NCI-H2171 (cell line): ENCODE results near the gene NRG2.

Experiments
- DNase-seq: peaks from one replicate; lab custom pipeline; 2025; lab: John Stamatoyannopoulos, UW

NRG2 gene

GRCh38 chr5:139968547-139969261, 74.4 kb downstream of the NRG2 start:
- peak; percentile 60 for DNase-seq

- no peak for DNase-seq
Measured at GRCh38 chr5:139967353-139967752, 75.7 kb downstream of the NRG2 start.

DNA sequence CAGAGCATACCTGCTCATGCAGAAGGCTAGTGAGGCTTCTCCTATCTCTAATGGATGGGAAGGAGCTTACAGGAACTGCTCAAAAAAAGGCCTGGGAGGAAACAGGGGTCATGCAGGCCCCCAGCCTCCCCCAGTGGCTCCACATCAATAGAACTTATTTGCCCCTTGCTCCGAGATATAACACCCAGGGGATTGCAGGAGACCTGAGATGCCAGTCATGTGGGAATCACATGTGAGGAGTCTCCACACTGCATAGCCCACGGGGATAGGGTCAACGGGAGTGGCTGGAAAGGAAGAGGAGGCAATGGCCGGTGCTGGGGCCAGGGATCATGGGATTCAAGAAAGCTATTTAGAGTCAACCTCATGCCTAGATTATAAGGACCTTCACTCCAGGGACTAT, 76.2 kb downstream of the NRG2 start:
- no peak for DNase-seq

DNA sequence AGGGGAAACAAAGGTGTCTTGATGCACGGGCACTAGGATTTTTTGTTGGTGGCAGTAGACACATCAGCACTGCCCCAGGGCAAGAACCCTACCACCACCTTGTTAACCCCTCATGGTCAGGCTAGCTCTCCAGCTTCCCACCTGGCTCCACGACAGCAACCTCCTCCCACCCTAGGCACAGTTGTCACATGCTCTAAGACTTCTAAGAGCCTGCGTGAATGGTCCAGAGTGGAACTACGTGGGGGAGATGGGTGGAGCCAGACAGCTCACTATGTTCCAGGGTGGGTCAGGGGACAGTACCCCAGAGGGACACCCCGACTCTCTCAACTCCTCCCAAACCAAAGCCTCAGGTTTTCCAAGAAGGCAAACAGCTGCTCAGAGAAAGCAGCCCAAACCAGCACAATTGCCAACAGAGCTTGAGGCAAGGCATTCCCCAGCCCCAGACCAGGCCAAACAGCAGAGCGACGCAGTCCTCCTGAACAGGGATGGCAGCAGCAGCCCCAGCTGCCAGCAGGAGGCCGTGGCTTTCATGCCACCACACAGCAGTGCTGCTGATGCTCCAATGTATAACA, 78.0 kb downstream of the NRG2 start:
- DNase-seq = no peak

GRCh38 chr5:139964266-139964993, 78.7 kb downstream of the NRG2 start:
- DNase-seq = no peak

DNA sequence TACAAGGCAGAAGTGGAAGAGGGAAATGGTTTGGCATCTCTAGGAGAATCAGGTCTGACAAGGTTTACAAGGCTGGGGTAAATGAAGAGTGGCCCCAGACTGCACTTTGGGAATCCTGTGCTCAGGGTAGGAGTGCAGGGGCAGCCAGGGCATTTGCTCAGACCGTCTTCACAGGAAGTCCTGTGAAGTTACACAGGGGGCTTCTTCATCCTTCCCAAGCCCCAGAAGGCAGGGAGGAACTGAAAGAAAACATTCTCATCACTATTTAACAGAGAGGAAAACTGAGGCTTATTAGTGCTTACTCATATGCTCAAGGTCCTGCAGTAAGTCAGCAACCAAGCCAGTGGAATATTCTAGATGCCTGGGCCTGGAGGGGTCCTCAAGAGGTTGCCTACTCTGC, 80.7 kb downstream of the NRG2 start:
- no peak for DNase-seq

DNA sequence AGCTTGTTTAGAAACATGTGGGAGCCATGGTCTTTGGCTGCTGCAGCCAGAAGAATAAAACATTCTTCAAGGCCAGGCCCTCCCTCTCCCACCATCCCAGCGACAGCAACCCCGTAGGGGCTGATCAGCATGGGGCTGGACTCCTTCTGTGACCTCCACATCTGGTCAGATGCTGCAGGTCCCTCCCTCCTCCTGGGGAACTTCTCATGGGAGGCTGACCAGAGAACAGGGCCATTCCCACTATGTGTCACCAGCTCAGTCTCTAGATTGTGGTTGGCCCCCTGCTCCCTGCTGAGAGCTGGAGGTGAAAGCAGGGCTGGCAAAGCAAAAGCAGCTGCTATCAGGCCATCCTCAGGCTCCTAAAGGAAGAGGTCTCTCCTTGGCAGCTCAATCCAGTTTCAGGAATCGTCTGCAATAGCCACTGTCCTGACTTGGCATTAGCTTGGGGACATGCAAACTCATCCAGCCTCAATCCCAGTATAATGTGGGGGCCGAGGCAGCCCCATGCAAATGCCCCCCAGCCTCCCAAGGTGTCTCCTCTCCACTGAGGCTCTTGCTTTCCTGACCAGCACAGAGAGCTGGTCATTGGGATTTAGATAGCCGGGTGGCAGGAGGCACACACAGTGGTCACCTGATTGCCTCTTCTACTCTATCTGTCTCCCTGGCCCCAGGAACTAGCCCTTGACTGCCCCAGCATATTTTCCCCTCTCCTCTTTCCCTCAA, 81.5 kb downstream of the NRG2 start:
- DNase-seq = no peak

- DNase-seq = no peak
Measured at GRCh38 chr5:139960723-139961383, 82.2 kb downstream of the NRG2 start.

- no peak for DNase-seq
Measured at GRCh38 chr5:139958432-139959148, 84.5 kb downstream of the NRG2 start.

DNA sequence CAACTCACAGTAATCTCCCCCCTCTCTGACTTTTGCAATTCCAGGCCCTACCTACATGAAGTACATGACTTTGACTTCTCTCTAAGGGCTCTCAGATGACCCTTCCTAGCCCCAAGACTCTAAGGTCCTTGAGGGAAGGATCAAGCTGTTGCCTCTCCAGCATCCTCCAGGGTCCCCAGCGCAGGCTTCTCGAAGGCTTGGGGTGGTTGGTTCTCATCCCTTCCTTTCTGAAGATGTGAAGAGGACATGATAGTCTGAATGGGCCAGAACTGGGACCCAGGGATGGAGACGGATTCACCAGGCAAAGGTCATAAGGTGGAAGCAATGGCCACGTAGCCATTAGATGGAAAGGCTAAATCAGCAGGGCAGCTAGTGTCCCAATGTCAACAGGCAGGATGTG, 86.8 kb downstream of the NRG2 start:
- DNase-seq = no peak

GRCh38 chr5:139955616-139956273, 87.4 kb downstream of the NRG2 start:
- peak; percentile 13 for DNase-seq

GRCh38 chr5:139955053-139955605, 88.0 kb downstream of the NRG2 start:
- no peak for DNase-seq

DNA sequence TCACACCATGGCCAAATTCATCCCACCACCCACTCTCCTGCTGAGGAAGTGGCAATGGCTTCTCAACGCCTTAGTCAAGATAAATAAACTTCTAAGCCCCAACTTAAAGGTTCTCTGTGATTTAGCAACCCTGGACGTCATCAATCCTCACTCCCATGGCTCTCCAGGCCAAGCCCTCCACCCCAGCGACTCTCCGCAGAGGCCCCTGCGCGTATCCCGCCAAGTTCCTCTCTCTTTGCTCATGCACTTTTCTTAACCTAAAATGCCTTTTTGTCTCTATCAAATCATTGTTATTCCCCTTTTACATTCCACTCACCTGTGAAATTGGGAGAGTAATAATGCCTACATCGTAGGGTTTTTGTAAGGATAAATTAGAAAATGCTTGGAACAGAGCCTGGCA, 88.6 kb downstream of the NRG2 start:
- DNase-seq = no peak

DNA sequence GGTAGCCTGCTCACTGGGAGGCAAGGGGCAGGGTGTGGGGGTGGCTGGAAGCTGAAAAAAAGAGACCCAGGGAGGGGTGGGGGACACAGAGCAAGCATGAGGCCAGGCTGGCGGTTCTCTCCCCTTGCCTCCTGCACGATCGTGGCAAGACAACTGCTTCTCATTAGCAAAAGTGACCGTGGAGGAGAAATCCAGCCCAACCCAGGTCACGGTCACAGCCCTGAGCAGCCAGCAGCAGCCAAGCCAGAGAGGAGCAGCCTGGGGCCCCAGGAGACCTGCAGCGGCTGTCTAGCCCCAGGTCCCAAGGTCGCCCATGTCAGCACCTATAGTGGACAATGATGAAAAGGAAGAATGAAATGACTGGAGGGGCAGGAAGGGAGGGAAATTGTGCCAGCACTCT, 89.1 kb downstream of the NRG2 start:
- no peak for DNase-seq

- DNase-seq = no peak
Measured at GRCh38 chr5:139952574-139952973, 90.5 kb downstream of the NRG2 start.

DNA sequence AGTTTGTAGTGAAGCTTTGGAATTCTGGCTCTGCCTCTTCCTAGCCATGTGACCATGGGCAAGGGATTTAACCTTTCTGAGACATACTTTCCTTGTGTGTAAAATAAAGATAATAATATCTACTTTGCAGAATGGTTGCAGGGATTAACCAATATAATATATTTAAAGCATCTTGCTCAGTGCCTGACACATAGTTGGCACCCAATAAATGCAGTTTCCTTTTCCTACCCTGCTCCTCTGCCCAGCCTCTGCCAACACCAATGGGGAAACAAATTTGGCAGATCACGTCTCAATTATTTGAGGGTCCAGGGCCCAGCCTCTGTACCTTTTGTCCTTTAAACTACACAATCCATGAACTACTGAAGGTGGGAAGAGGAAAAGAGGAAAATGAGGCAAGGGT, 91.1 kb downstream of the NRG2 start:
- DNase-seq = no peak

GRCh38 chr5:139951296-139951924, 91.7 kb downstream of the NRG2 start:
- no peak for DNase-seq

- no peak for DNase-seq
Measured at GRCh38 chr5:139950436-139950835, 92.7 kb downstream of the NRG2 start.

GRCh38 chr5:139949710-139950109, 93.4 kb downstream of the NRG2 start:
- DNase-seq = no peak

- no peak for DNase-seq
Measured at GRCh38 chr5:139947727-139948126, 95.4 kb downstream of the NRG2 start.
